ENCODE measurements around the gene PTPRG. TPM values are rescaled to one million over a fixed set of nuclear protein-coding genes. Genes with fewer than 3 reads are reported as not detected.

The PTPRG gene
- polyA plus RNA-seq, 3 donors, result not detected

DNA sequence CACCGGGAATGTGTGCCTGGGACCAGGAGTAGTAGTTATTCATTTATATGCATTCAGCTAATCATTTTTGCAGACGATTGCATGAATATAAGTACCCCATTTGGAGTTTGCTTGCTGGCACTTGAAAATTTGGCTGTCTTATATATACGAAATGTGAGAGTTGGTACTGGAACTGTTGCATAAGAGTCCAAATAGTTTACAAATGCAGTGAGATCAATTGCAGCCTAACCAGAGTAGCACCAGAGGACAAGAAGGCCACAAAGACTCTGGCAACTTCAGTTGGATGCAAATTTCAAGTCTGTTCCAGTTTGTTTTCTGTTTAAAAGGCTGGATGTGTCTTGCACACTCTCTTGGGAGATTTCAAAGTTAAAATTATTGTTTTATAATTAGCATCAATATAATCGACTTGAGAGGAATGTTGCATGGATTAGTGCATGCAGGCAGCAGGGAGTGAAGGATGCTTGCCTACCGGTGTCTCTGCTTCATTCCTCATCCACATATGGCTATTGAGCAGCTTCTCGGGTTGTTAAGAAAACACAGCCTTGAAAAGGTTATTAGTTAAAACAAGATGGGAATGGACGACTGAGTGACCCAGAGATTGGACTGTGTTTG lies 213.0 kb downstream of the PTPRG start:
- Histone ChIP-seq H3K9ac (ENCODE audit: insufficient read depth, low read length, poor library complexity, severe bottlenecking) (no peak overlapping the region), H4K20me1 (ENCODE audit: insufficient read depth, low read length) (no peaks in the 10 kb centered on the region), H3K4me1 (ENCODE audit: control insufficient read depth in 1 of 2, insufficient read depth in 2 of 2, low read length in 2 of 2) (no peaks in the 10 kb centered on the region), H3K4me3 (replicated peaks in 1 of 3; ENCODE audit: low read depth in 2 of 3, low read length in 3 of 3) (no peak overlapping the region), H3K9me3 (replicated peaks in 1 of 2; ENCODE audit: control insufficient read depth in 1 of 2, insufficient read depth in 1 of 2, low read length in 2 of 2) (no peaks in the 10 kb centered on the region), H3K27me3 (ENCODE audit: control insufficient read depth in 2 of 2, insufficient read depth in 2 of 2, low read length in 2 of 2) (no peaks in the 10 kb centered on the region), H3K36me3 (replicated peaks in 1 of 2; ENCODE audit: control insufficient read depth in 1 of 2, insufficient read depth in 2 of 2, low read length in 2 of 2) (no peaks in the 10 kb centered on the region), H2AFZ (ENCODE audit: insufficient read depth, low read depth, low read length, poor library complexity, severe bottlenecking) (no peak overlapping the region), H3K79me2 (ENCODE audit: insufficient read depth, low read length) (no peaks in the 10 kb centered on the region), H3K27ac (ENCODE audit: low read depth in 1 of 2, low read length in 2 of 2) (no peak overlapping the region), H3K4me2 (replicated peaks; ENCODE audit: extremely low read depth, low read length, poor library complexity, severe bottlenecking) (no peak overlapping the region)
- Mint-ChIP-seq H3K4me1 (no peaks in the 10 kb centered on the region), H3K9me3 (peaks cover 0 to 10% (median 4%) of the 10 kb centered on the region in 7 donors), H3K36me3 (no peaks in the 10 kb centered on the region), H3K27me3 (ENCODE audit: low read depth in 3 of 3) (peaks cover 0 to 2% (median 0%) of the 10 kb centered on the region in 3 donors), H3K27ac (no peak overlapping the region), H3K4me3 (no peak overlapping the region)
- intact Hi-C loops (cut with micrococcal nuclease), result no loop called here
- 100% methylated on average over 1 of the region's 7 CpGs for WGBS (ENCODE audit: insufficient coverage)
- TF ChIP-seq, protein P1, sequence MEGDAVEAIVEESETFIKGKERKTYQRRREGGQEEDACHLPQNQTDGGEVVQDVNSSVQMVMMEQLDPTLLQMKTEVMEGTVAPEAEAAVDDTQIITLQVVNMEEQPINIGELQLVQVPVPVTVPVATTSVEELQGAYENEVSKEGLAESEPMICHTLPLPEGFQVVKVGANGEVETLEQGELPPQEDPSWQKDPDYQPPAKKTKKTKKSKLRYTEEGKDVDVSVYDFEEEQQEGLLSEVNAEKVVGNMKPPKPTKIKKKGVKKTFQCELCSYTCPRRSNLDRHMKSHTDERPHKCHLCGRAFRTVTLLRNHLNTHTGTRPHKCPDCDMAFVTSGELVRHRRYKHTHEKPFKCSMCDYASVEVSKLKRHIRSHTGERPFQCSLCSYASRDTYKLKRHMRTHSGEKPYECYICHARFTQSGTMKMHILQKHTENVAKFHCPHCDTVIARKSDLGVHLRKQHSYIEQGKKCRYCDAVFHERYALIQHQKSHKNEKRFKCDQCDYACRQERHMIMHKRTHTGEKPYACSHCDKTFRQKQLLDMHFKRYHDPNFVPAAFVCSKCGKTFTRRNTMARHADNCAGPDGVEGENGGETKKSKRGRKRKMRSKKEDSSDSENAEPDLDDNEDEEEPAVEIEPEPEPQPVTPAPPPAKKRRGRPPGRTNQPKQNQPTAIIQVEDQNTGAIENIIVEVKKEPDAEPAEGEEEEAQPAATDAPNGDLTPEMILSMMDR (IDR thresholded peaks at IDR 0.05), result no peak
- no peak for DNase-seq

DNA sequence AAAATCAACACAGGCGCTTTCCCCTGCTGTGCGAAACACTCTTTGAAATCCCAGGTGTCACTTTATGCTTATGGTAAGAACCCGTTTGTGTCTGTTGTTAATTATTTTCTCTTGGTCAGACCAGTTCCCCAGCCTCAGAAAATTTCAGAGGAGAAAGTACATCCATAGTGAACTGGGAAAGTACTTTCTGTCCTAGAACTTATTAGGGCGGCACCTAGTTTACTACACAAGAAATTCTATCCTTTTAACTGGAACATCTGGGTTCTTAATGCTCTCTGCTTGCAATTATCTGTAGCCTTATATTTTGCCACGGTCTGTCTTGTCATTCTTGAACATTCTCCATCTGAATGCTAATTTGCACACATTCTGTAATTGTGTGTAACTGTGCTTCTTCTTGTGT lies 215.0 kb downstream of the PTPRG start:
- H3K4me3 ChIP-seq (replicated peaks in 1 of 3; ENCODE audit: low read depth in 2 of 3, low read length in 3 of 3), result no peak overlapping the region
- H3K4me2 ChIP-seq (replicated peaks; ENCODE audit: extremely low read depth, low read length, poor library complexity, severe bottlenecking), result no peak overlapping the region
- no peaks in the 10 kb centered on the region for H3K36me3 Mint-ChIP-seq
- no peak overlapping the region for H3K9ac ChIP-seq (ENCODE audit: insufficient read depth, low read length, poor library complexity, severe bottlenecking)
- intact Hi-C loops (cut with micrococcal nuclease), result no loop called here
- WGBS (ENCODE audit: insufficient coverage), result 100% methylated on average over 1 of the region's 5 CpGs
- no peaks in the 10 kb centered on the region for H3K4me1 ChIP-seq (ENCODE audit: control insufficient read depth in 1 of 2, insufficient read depth in 2 of 2, low read length in 2 of 2)
- no peak overlapping the region for H2AFZ ChIP-seq (ENCODE audit: insufficient read depth, low read depth, low read length, poor library complexity, severe bottlenecking)
- H3K4me3 Mint-ChIP-seq, result no peak overlapping the region
- H3K36me3 ChIP-seq (replicated peaks in 1 of 2; ENCODE audit: control insufficient read depth in 1 of 2, insufficient read depth in 2 of 2, low read length in 2 of 2), result no peaks in the 10 kb centered on the region
- no peaks in the 10 kb centered on the region for H3K79me2 ChIP-seq (ENCODE audit: insufficient read depth, low read length)
- H3K27me3 ChIP-seq (ENCODE audit: control insufficient read depth in 2 of 2, insufficient read depth in 2 of 2, low read length in 2 of 2), result no peaks in the 10 kb centered on the region
- H3K27ac Mint-ChIP-seq, result no peak overlapping the region
- TF ChIP-seq, protein P1 (IDR thresholded peaks at IDR 0.05), result no peak
- H3K9me3 ChIP-seq (replicated peaks in 1 of 2; ENCODE audit: control insufficient read depth in 1 of 2, insufficient read depth in 1 of 2, low read length in 2 of 2), result no peaks in the 10 kb centered on the region
- no peak overlapping the region for H3K27ac ChIP-seq (ENCODE audit: low read depth in 1 of 2, low read length in 2 of 2)
- no peaks in the 10 kb centered on the region for H4K20me1 ChIP-seq (ENCODE audit: insufficient read depth, low read length)
- H3K9me3 Mint-ChIP-seq, result peaks cover 0 to 6% (median 4%) of the 10 kb centered on the region in 7 donors
- peaks cover 0 to 2% (median 0%) of the 10 kb centered on the region in 3 donors for H3K27me3 Mint-ChIP-seq (ENCODE audit: low read depth in 3 of 3)
- no peaks in the 10 kb centered on the region for H3K4me1 Mint-ChIP-seq
- no peak for DNase-seq
